ENCODE results near the gene PODXL.

Gene PODXL

GRCh38 chr7:131563918-131564317 is 7.5 kb upstream of the PODXL start:
- DNase-seq (ENCODE audit: low spot score) = no peak

- DNase-seq (ENCODE audit: low spot score) = no peak
These were observed 6.5 kb upstream of the PODXL start for GRCh38 chr7:131562941-131563340.

- no peak for DNase-seq (ENCODE audit: low spot score)
These were observed 3.6 kb upstream of the PODXL start for GRCh38 chr7:131560061-131560460.

GRCh38 chr7:131557652-131558385 is 1.4 kb upstream of the PODXL start:
- no peak for DNase-seq (ENCODE audit: low spot score)

- no peak for DNase-seq (ENCODE audit: low spot score)
These were observed 652 bp upstream of the PODXL start for GRCh38 chr7:131556909-131557651.

GRCh38 chr7:131555552-131556052 is 826 bp downstream of the PODXL start:
- DNase-seq (ENCODE audit: low spot score) = no peak

GRCh38 chr7:131554880-131555516 is 1.4 kb downstream of the PODXL start:
- no peak for DNase-seq (ENCODE audit: low spot score)

GRCh38 chr7:131553931-131554330 is 2.5 kb downstream of the PODXL start:
- no peak for DNase-seq (ENCODE audit: low spot score)

GRCh38 chr7:131552053-131552452 is 4.4 kb downstream of the PODXL start:
- no peak for DNase-seq (ENCODE audit: low spot score)

GRCh38 chr7:131550846-131551245 is 5.6 kb downstream of the PODXL start:
- no peak for DNase-seq (ENCODE audit: low spot score)

GRCh38 chr7:131548371-131548770 is 8.1 kb downstream of the PODXL start:
- DNase-seq (ENCODE audit: low spot score) = no peak

- no peak for DNase-seq (ENCODE audit: low spot score)
These were observed 8.8 kb downstream of the PODXL start for GRCh38 chr7:131547589-131547988.

- DNase-seq (ENCODE audit: low spot score) = peak; percentile 8
These were observed 9.8 kb downstream of the PODXL start for GRCh38 chr7:131546583-131547141.

- DNase-seq (ENCODE audit: low spot score) = no peak
These were observed 10.3 kb downstream of the PODXL start for GRCh38 chr7:131546126-131546525.

GRCh38 chr7:131544449-131545301 is 11.8 kb downstream of the PODXL start:
- no peak for DNase-seq (ENCODE audit: low spot score)

- no peak for DNase-seq (ENCODE audit: low spot score)
These were observed 12.4 kb downstream of the PODXL start for GRCh38 chr7:131544021-131544420.

GRCh38 chr7:131543298-131543697 is 13.1 kb downstream of the PODXL start:
- no peak for DNase-seq (ENCODE audit: low spot score)

- no peak for DNase-seq (ENCODE audit: low spot score)
These were observed 15.8 kb downstream of the PODXL start for GRCh38 chr7:131540491-131541162.

- DNase-seq (ENCODE audit: low spot score) = no peak
These were observed 17.6 kb downstream of the PODXL start for GRCh38 chr7:131538813-131539179.

GRCh38 chr7:131538071-131538812 is 18.2 kb downstream of the PODXL start:
- no peak for DNase-seq (ENCODE audit: low spot score)

Measured in CD4-positive, alpha-beta T cell treated with Interleukin-6 at 100 ng/mL for 8 hours (primary cell).